GM12892 (cell line): ENCODE results near the gene ADGRL3.

Experiments
- POLR2A ChIP-seq: IDR thresholded peaks from 2 replicates; pipeline ENCODE4 v1.6.1; 2011; ENCODE audit warnings: low read depth, low read length, control low read depth
- POLR2AphosphoS5 ChIP-seq: IDR thresholded peaks from 2 replicates; pipeline ENCODE4 v1.6.1; 2011; ENCODE audit warnings: low read depth, low read length, control low read depth
- TAF1 ChIP-seq: IDR thresholded peaks from 2 replicates; pipeline ENCODE4 v1.6.1; 2011; ENCODE audit warnings: low read depth, mild to moderate bottlenecking, control low read depth, low read length, borderline replicate concordance

DNA sequence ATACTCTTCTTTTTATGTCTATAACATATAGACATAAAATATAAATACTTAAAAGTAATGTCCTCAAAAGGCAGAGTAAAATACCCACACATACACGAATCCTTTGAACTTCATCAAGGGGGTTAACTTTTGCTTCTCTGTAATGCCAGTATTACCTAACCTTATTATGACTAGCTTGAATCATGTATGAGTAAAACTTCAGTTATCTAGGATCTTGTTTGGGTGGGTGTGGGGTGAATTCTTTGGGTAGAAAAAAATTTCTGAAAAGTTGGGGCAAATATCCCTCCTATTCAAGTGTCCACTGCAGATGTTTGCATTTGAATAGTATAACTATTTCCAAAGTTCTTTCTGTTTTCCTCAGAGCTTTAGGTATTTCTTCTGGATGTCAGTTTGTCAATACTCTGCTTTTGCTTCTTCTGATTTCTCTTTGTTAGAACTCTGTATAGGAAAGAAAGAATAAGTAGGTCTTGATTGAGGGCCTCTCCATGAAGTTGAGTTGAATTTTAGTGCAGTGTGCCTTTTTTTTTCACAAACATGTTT is 173.8 kb downstream of the ADGRL3 start:
- TF ChIP-seq POLR2AphosphoS5 (no peak), POLR2A (no peak), TAF1 (no peak)
